K562 (cell line): ENCODE measurements around the gene PGBD4. TPM values are rescaled to one million over a fixed set of nuclear protein-coding genes. Genes with fewer than 3 reads are reported as not detected.

Source experiments
- ATAC-seq: fragments of 200-7000 bp; cut with Tn5 transposase; 3 replicates; pipeline ENCODE4 v1.9.1; 2020; ENCODE audit warnings: moderate library complexity
- BruUV-seq: library from RNA; stranded (reverse); fragments of 400-500 nt; replicated peaks from 2 replicates; lab custom pipeline; 2021; lab: Mats Ljungman, UMichigan
- CTCF ChIA-PET: fragments of 300-600 bp; formaldehyde crosslinking; extraction: SDS; loops from one replicate; lab custom pipeline; 2021; ENCODE audit warnings: low intra/inter-chr PET ratio; lab: Yijun Ruan, JAX
- POLR2A ChIA-PET: fragments of 300-600, 350-650 bp; sonication (Branson Sonifier 250); formaldehyde crosslinking; extraction: SDS; loops from one replicate; lab custom pipeline; 2021; ENCODE audit warnings: antibody characterized with exemption, inconsistent platforms; lab: Yijun Ruan, JAX
- DNase-seq, 4 experiments: peaks; one replicate each; pipeline versions ENCODE4 v3.0.0 to v3.0.0-alpha.2; 2011 to 2018; ENCODE audit warnings: low spot score in 3 of 4, mixed read lengths in 3 of 4; ENCODE audit errors: extremely low read depth in 1 of 4
- FAIRE-seq: peaks from 2 replicates; lab custom pipeline; 2011; peaks lifted over from hg19 to GRCh38; lab: Jason Lieb, UNC
- H2AFZ ChIP-seq: 2 replicates; pipeline ENCODE4 v1.6.0; 2011; ENCODE audit warnings: low read depth, low read length, control low read depth, inconsistent platforms
- H3K27ac ChIP-seq: fragments of 200-600 bp; 3 replicates; pipeline ENCODE4 v1.8.0; 2011; ENCODE audit warnings: low read depth, mild to moderate bottlenecking, control low read depth, inconsistent platforms, low read length, moderate library complexity, mixed read lengths; ENCODE audit errors: extremely low read depth
- H3K27me3 ChIP-seq, 2 experiments: fragments of 300-600 bp in 1 of 2; 2 replicates in 1 of 2; 3 replicates in 1 of 2; pipeline versions ENCODE4 v1.6.0 to v1.8.0; 2011; ENCODE audit warnings: inconsistent platforms in 2 of 2, low read length in 2 of 2, mild to moderate bottlenecking in 1 of 2, mixed read lengths in 1 of 2, moderate library complexity in 1 of 2; ENCODE audit not compliant: control insufficient read depth in 2 of 2, insufficient read depth in 2 of 2
- H3K36me3 ChIP-seq: fragments of 300-600 bp; 3 replicates; pipeline ENCODE4 v1.8.0; 2011; ENCODE audit warnings: mild to moderate bottlenecking, low read length, inconsistent platforms; ENCODE audit not compliant: control insufficient read depth, insufficient read depth
- H3K4me1 ChIP-seq, 2 experiments: fragments of 200-600 bp in 1 of 2; replicated peaks in 1 of 2; 2 replicates in 1 of 2; 3 replicates in 1 of 2; pipeline versions ENCODE4 v1.5.1 to v1.8.0; 2011; ENCODE audit warnings: inconsistent platforms in 2 of 2, low read length in 2 of 2, mild to moderate bottlenecking in 1 of 2, mixed read lengths in 1 of 2, moderate library complexity in 1 of 2; ENCODE audit not compliant: control insufficient read depth in 2 of 2, insufficient read depth in 2 of 2
- H3K4me2 ChIP-seq: 2 replicates; pipeline ENCODE4 v1.6.1; 2011; ENCODE audit warnings: low read length, control low read depth, inconsistent platforms, mixed read lengths; ENCODE audit not compliant: insufficient read depth
- H3K4me3 ChIP-seq: fragments of 200-600 bp; sonication (generic), shearing (Covaris generic); 2 replicates; pipeline ENCODE4 v1.5.1; 2016; ENCODE audit warnings: control low read depth, inconsistent platforms
- H3K79me2 ChIP-seq: fragments of 200-600 bp; 3 replicates; pipeline ENCODE4 v1.8.0; 2011; ENCODE audit warnings: low read length, inconsistent platforms; ENCODE audit not compliant: control insufficient read depth, insufficient read depth
- H3K9ac ChIP-seq, 2 experiments: 2 replicates each; pipeline versions ENCODE4 v1.6.0 to v1.6.1; 2011; ENCODE audit warnings: low read depth in 2 of 2, low read length in 2 of 2, control low read depth in 1 of 2, inconsistent platforms in 1 of 2, mild to moderate bottlenecking in 1 of 2, mixed read lengths in 1 of 2; ENCODE audit not compliant: insufficient read depth in 1 of 2
- H3K9me1 ChIP-seq: one replicate; pipeline ENCODE4 v1.6.0; 2011; ENCODE audit warnings: inconsistent platforms, mild to moderate bottlenecking, low read length, moderate library complexity; ENCODE audit not compliant: control insufficient read depth, insufficient read depth
- H3K9me3 ChIP-seq: replicated peaks from 2 replicates; pipeline ENCODE4 v1.5.1; 2011; ENCODE audit warnings: low read depth, low read length, inconsistent platforms; ENCODE audit not compliant: control insufficient read depth, insufficient read depth
- H4K20me1 ChIP-seq: replicated peaks from 2 replicates; pipeline ENCODE4 v1.6.1; 2011; ENCODE audit warnings: low read length, inconsistent platforms, mixed read lengths; ENCODE audit not compliant: control insufficient read depth, insufficient read depth
- BRD4 ChIP-seq: fragments of 200-600 bp; sonication (generic); IDR thresholded peaks from 2 replicates; pipeline ENCODE4 v1.6.1; 2017; ENCODE audit warnings: inconsistent platforms
- C11orf30 ChIP-seq: fragments of 450-650 bp; IDR thresholded peaks from 2 replicates; pipeline ENCODE4 v1.6.1; 2016; ENCODE audit warnings: low read depth, mild to moderate bottlenecking
- HNRNPL ChIP-seq: fragments of 200-400 bp; formaldehyde crosslinking; IDR thresholded peaks from 2 replicates; pipeline ENCODE4 v1.6.1; 2017; ENCODE audit warnings: low read depth, mild to moderate bottlenecking, low read length
- KAT2B ChIP-seq: IDR thresholded peaks from one replicate; pipeline ENCODE4 v1.6.1; 2012; ENCODE audit warnings: low read depth, mild to moderate bottlenecking, control low read depth, inconsistent platforms, low read length, moderate library complexity
- L3MBTL2 ChIP-seq: fragments of 450-650 bp; IDR thresholded peaks from 2 replicates; pipeline ENCODE4 v1.6.1; 2016; ENCODE audit warnings: mild to moderate bottlenecking, moderate library complexity
- MAFF ChIP-seq: IDR thresholded peaks from 2 replicates; pipeline ENCODE4 v1.6.1; 2012; ENCODE audit warnings: low read length, improper control_type of control experiment
- MAFG ChIP-seq: fragments of 450-650 bp; conservative IDR thresholded peaks from 2 replicates; pipeline ENCODE4 v1.6.1; 2016; ENCODE audit warnings: missing genetic modification characterization, missing compliant biosample characterization
- MAFK ChIP-seq: IDR thresholded peaks from 2 replicates; pipeline ENCODE4 v1.6.1; 2011; ENCODE audit warnings: low read length, improper control_type of control experiment
- MCM2 ChIP-seq: fragments of 450-650 bp; IDR thresholded peaks from 2 replicates; pipeline ENCODE4 v1.6.1; 2017; ENCODE audit warnings: low read depth, mild to moderate bottlenecking
- MEF2D ChIP-seq: conservative IDR thresholded peaks from 2 replicates; pipeline ENCODE4 v1.6.1; 2016; ENCODE audit warnings: low read depth, missing genetic modification characterization, missing compliant biosample characterization
- MTA3 ChIP-seq: fragments of 450-650 bp; formaldehyde crosslinking; IDR thresholded peaks from 2 replicates; pipeline ENCODE4 v1.6.1; 2017; ENCODE audit warnings: mild to moderate bottlenecking, borderline replicate concordance
- NR1H2 ChIP-seq: sonication (generic); formaldehyde crosslinking; IDR thresholded peaks from 2 replicates; pipeline ENCODE4 v1.4.0; 2020; ENCODE audit warnings: mild to moderate bottlenecking, missing genetic modification reagents
- PHB ChIP-seq: fragments of 250-450 bp; sonication (Bioruptor Pico); IDR thresholded peaks from 2 replicates; pipeline ENCODE4 v1.5.0; 2021
- PHTF2 ChIP-seq: fragments of 250-450 bp; sonication (Bioruptor Pico); IDR thresholded peaks from 2 replicates; pipeline ENCODE4 v1.5.0; 2021; ENCODE audit warnings: mild to moderate bottlenecking
- RFX7 ChIP-seq: fragments of 250-450 bp; sonication (Bioruptor Pico); IDR thresholded peaks from 2 replicates; pipeline ENCODE4 v1.5.1; 2021; ENCODE audit warnings: mild to moderate bottlenecking
- SIN3A ChIP-seq, 2 experiments: fragments of 150-350 bp in 1 of 2; IDR thresholded peaks; 2 replicates each; pipeline ENCODE4 v1.6.1; 2011 to 2016; ENCODE audit warnings: borderline replicate concordance in 2 of 2, low read depth in 2 of 2, low read length in 2 of 2, mild to moderate bottlenecking in 2 of 2, moderate library complexity in 2 of 2; ENCODE audit not compliant: control insufficient read depth in 1 of 2
- SMAD3 ChIP-seq: fragments of 450-650 bp; formaldehyde crosslinking; conservative IDR thresholded peaks from 2 replicates; pipeline ENCODE4 v1.4.0; 2020; ENCODE audit warnings: mild to moderate bottlenecking
- TCF7 ChIP-seq: sonication (generic); IDR thresholded peaks from 2 replicates; pipeline ENCODE4 v1.6.1; 2016; ENCODE audit warnings: antibody characterized with exemption, borderline replicate concordance
- TEAD4 ChIP-seq, 2 experiments: sonication (generic) in 1 of 2; formaldehyde crosslinking in 1 of 2; IDR thresholded peaks; 2 replicates each; pipeline versions ENCODE4 v1.6.1 to v1.8.0; 2012 to 2022; ENCODE audit warnings: borderline replicate concordance in 1 of 2, inconsistent platforms in 1 of 2, low read length in 1 of 2, mild to moderate bottlenecking in 1 of 2, missing genetic modification reagents in 1 of 2
- THRAP3 ChIP-seq: fragments of 450-650 bp; IDR thresholded peaks from 2 replicates; pipeline ENCODE4 v1.6.1; 2016; ENCODE audit warnings: mild to moderate bottlenecking, inconsistent platforms, borderline replicate concordance
- XRCC4 ChIP-seq: IDR thresholded peaks from one replicate; pipeline ENCODE4 v1.6.1; 2011; ENCODE audit not compliant: insufficient read depth, insufficient read length; ENCODE audit errors: extremely low read depth
- ZNF133 ChIP-seq: fragments of 250-450 bp; sonication (Bioruptor Pico); IDR thresholded peaks from 2 replicates; pipeline ENCODE4 v1.4.0; 2020; ENCODE audit warnings: mild to moderate bottlenecking
- ZNF134 ChIP-seq: fragments of 250-450 bp; sonication (Bioruptor Pico); conservative IDR thresholded peaks from 2 replicates; pipeline ENCODE4 v1.4.0; 2020
- WGBS: fragments of 100-300 bp; shearing (Covaris generic); methylation state at CpG from one replicate; pipeline ENCODE4 v1.1.6; 2016; ENCODE audit warnings: low coverage, mixed read lengths; ENCODE audit not compliant: insufficient coverage; ENCODE audit errors: missing lambda C conversion rate; 5-methylcytosine and 5-hydroxymethylcytosine counted together
- in situ Hi-C: fragments of 300-500 bp; cut with MboI; formaldehyde crosslinking; loops from 4 replicates; pipeline ENCODE4 v1.15.0; 2018; ENCODE audit warnings: inconsistent platforms, mixed read lengths
- intact Hi-C: fragments of 100-400 bp; cut with micrococcal nuclease; formaldehyde crosslinking; loops from 2 replicates; pipeline ENCODE4 v1.14.2; 2022
- polyA plus RNA-seq, 8 experiments: library from polyadenylated mRNA; depleted of rRNA in 4 of 8; stranded (reverse) in 5 of 8; unstranded in 3 of 8; fragments of >200 nt; fragmentation: Nextera tagmentation in 2 of 8; fragmentation: Illumina TruSeq in 1 of 8; extraction: Ambion mirVana in 2 of 8; extraction: Trizol in 1 of 8; gene quantifications; 2 replicates each; pipeline versions ENCODE4 v1.2.1 to v1.2.3, GENCODE V29; 2011 to 2014; ENCODE audit warnings: inconsistent platforms in 1 of 8, missing spikeins in 1 of 8
- total RNA-seq, 7 experiments: library from RNA; depleted of rRNA in 6 of 7; stranded (reverse); fragments of >200 nt in 6 of 7; fragmentation: Illumina TruSeq in 2 of 7; extraction: Trizol in 2 of 7; gene quantifications; 2 replicates each; pipeline versions ENCODE4 v1.2.1 to v1.2.3, GENCODE V29; 2011 to 2021; ENCODE audit warnings: low replicate concordance in 1 of 7
- TF ChIP-seq, protein P1 (sequence below): fragments of 450-650 bp; formaldehyde crosslinking; conservative IDR thresholded peaks from 2 replicates; pipeline ENCODE4 v1.4.0; 2022; ENCODE audit warnings: mild to moderate bottlenecking, missing genetic modification characterization
- TF ChIP-seq, protein P2 (sequence below): fragments of 200-800 bp; sonication (Bioruptor generic); IDR thresholded peaks from 2 replicates; pipeline ENCODE4 v1.6.1; 2017; ENCODE audit warnings: missing genetic modification characterization, missing compliant biosample characterization

The PGBD4 gene
- total and polyA plus RNA-seq, 9 of the 15 experiments (the other 6 are each of a cell fraction or from before 2014, with no cell fraction given), result 2.1 to 4.9 (median 2.7) TPM

DNA sequence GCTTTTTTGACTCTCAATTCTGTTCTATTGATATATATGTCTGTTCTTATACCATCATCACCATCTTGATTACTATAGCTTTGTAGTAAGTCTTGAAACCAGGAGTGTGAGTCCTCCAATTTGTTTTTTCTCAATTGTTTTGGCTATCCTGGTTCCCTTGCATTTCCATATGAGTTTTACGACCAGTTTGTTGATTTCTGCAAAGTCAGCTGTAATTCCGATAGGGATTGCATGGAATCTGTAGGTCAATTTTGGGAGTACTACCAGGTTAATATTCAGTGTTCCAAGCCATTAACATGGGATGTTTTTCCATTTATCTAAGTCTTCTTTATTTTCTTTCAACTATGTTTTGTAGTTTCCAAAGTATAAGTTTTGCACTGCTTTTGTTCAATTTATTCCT lies 27.0 kb downstream of the PGBD4 start:
- no peaks in the 10 kb centered on the region for H3K36me3 ChIP-seq
- H3K9me1 ChIP-seq, result no peaks in the 10 kb centered on the region
- no peak for DNase-seq
- H3K4me3 ChIP-seq, result no peak overlapping the region
- ChIA-PET POLR2A (no interaction called here), CTCF (no interaction called here)
- H3K79me2 ChIP-seq, result no peaks in the 10 kb centered on the region
- no peak overlapping the region for H2AFZ ChIP-seq
- FAIRE-seq, result no peak
- in situ Hi-C loops, result no loop called here
- no peak overlapping the region for H3K9ac ChIP-seq
- H3K4me1 ChIP-seq, result no peaks in the 10 kb centered on the region
- no peak for ATAC-seq
- WGBS, result 33% methylated on average over 2 of the region's 2 CpGs
- H3K27ac ChIP-seq, result no peak overlapping the region
- no peaks in the 10 kb centered on the region for H3K9me3 ChIP-seq
- H4K20me1 ChIP-seq, result no peaks in the 10 kb centered on the region
- H3K27me3 ChIP-seq, result no peaks in the 10 kb centered on the region
- H3K4me2 ChIP-seq, result no peak overlapping the region
- intact Hi-C loops, result loop anchor here (5.0 kb wide), 1 partner anchor 78 kb away; no protein-coding TSS in a partner anchor
- BruUV-seq, result no TSS peak
- TF ChIP-seq PHB (CRISPR knock-in tag) (no peak), MAFK (peak; percentile 77), C11orf30 (peak; percentile 74), MAFF (peak; percentile 81), THRAP3 (no peak), TEAD4 (IDR thresholded peaks at IDR 0.05; ENCODE audit: low read length) (no peak), TEAD4 (CRISPR knock-in tag; IDR thresholded peaks at IDR 0.05; ENCODE audit: borderline replicate concordance) (no peak), SIN3A (IDR thresholded peaks at IDR 0.05; ENCODE audit: borderline replicate concordance in 2 of 2, control insufficient read depth in 1 of 2, low read depth in 2 of 2, low read length in 2 of 2) (no peak), MCM2 (no peak), HNRNPL (no peak), KAT2B (no peak), MAFG (tag) (peak; percentile 70), NR1H2 (CRISPR knock-in tag) (no peak), RFX7 (CRISPR knock-in tag) (no peak), PHTF2 (CRISPR knock-in tag) (no peak), L3MBTL2 (no peak), ZNF134 (no peak), MTA3 (no peak), MEF2D (tag) (no peak), ZNF133 (no peak), SMAD3 (no peak), XRCC4 (no peak), BRD4 (no peak), TCF7 (no peak)
- TF ChIP-seq, protein P1, sequence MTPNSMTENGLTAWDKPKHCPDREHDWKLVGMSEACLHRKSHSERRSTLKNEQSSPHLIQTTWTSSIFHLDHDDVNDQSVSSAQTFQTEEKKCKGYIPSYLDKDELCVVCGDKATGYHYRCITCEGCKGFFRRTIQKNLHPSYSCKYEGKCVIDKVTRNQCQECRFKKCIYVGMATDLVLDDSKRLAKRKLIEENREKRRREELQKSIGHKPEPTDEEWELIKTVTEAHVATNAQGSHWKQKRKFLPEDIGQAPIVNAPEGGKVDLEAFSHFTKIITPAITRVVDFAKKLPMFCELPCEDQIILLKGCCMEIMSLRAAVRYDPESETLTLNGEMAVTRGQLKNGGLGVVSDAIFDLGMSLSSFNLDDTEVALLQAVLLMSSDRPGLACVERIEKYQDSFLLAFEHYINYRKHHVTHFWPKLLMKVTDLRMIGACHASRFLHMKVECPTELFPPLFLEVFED (CRISPR knock-in tag), result no peak
- TF ChIP-seq, protein P2, sequence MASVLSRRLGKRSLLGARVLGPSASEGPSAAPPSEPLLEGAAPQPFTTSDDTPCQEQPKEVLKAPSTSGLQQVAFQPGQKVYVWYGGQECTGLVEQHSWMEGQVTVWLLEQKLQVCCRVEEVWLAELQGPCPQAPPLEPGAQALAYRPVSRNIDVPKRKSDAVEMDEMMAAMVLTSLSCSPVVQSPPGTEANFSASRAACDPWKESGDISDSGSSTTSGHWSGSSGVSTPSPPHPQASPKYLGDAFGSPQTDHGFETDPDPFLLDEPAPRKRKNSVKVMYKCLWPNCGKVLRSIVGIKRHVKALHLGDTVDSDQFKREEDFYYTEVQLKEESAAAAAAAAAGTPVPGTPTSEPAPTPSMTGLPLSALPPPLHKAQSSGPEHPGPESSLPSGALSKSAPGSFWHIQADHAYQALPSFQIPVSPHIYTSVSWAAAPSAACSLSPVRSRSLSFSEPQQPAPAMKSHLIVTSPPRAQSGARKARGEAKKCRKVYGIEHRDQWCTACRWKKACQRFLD (CRISPR knock-in tag), result no peak
